ENCODE results near the gene CHST1. TPM values are rescaled to one million over a fixed set of nuclear protein-coding genes. Genes with fewer than 3 reads are reported as not detected.

Gene CHST1
- total and polyA plus RNA-seq, 2 donors (not counting 3 experiments of a cell fraction or from before 2014, with no cell fraction given): 12.6 to 40.5 TPM

DNA sequence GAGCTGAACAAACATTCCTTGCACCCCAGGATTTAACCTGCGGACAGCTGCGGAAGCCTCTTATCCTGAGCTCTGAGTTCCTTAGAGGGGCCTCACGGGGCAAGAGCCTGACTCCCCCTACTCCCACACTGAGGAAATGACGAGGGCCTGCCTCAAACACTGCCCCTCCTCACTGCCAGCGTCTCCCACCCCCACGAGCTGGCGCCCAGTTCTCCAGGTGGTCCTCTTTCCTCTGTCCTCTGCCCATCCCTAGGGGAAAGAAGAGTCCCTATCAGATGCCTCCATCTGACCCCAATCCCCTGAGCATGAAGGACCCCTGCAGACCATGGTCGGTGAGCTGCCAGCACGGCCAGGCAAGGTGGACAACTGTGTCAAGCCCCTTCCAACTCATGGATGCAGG lies 14.3 kb downstream of the CHST1 start:
- H3K9ac ChIP-seq (replicated peaks; ENCODE audit: extremely low read depth, insufficient read depth, low read length): no peak overlapping the region
- no peaks in the 10 kb centered on the region for H3K79me2 ChIP-seq (ENCODE audit: control insufficient read depth, insufficient read depth, low read length)
- no peak for TF ChIP-seq POLR2A (IDR thresholded peaks at IDR 0.05; ENCODE audit: low read depth, low read length)
- TF ChIP-seq GATA2 (IDR thresholded peaks at IDR 0.05; ENCODE audit: insufficient read depth, insufficient read length, low read depth, low read length): no peak
- no peak for TF ChIP-seq EZH2 (IDR thresholded peaks at IDR 0.05; ENCODE audit: borderline replicate concordance, low read depth, low read length, severe bottlenecking)
- TF ChIP-seq MYC (IDR thresholded peaks at IDR 0.05; ENCODE audit: low read depth, low read length): no peak
- H3K27ac ChIP-seq (ENCODE audit: insufficient read depth, low read depth, low read length): no peak overlapping the region
- H3K27me3 ChIP-seq (ENCODE audit: control insufficient read depth in 2 of 2, insufficient read depth in 2 of 2, low read length in 2 of 2): no peaks in the 10 kb centered on the region
- FAIRE-seq: no peak
- no peak overlapping the region for H3K4me2 ChIP-seq (ENCODE audit: insufficient read depth, low read length)
- dilution Hi-C loops (cut with MboI; ENCODE audit: extremely low pct_ligation_motif_present, low sequenced_read_pairs): no loop called here
- no peaks in the 10 kb centered on the region for H4K20me1 ChIP-seq (replicated peaks; ENCODE audit: control insufficient read depth, extremely low read depth, insufficient read depth, low read length)
- H3K4me1 ChIP-seq (ENCODE audit: control insufficient read depth, extremely low read depth, insufficient read depth, low read length): peaks cover 21% of the 10 kb centered on the region
- H2AFZ ChIP-seq (ENCODE audit: low read depth, low read length): no peak overlapping the region
- no peak for DNase-seq (ENCODE audit: low read depth, low spot score)
- ChIA-PET POLR2A (no interaction called here), CTCF (interaction anchor here (1.9 kb wide), 1 partner anchor 120 kb away, joined by 7 read pairs; no protein-coding TSS in a partner anchor)
- H3K36me3 ChIP-seq (ENCODE audit: control insufficient read depth in 2 of 2, extremely low read depth in 1 of 2, insufficient read depth in 2 of 2, low read length in 2 of 2): no peaks in the 10 kb centered on the region
- no TSS peak for BruUV-seq (replicated peaks)
- intact Hi-C loops (cut with micrococcal nuclease): no loop called here
- H3K9me1 ChIP-seq (replicated peaks; ENCODE audit: control insufficient read depth, extremely low read depth, insufficient read depth, low read length): no peaks in the 10 kb centered on the region
- no peaks in the 10 kb centered on the region for H3K9me3 ChIP-seq (replicated peaks; ENCODE audit: control insufficient read depth, insufficient read depth, low read length)
- no peak overlapping the region for H3K4me3 ChIP-seq (replicated peaks in 1 of 3; ENCODE audit: insufficient read depth in 1 of 3, low read depth in 1 of 3, low read length in 3 of 3)

DNA sequence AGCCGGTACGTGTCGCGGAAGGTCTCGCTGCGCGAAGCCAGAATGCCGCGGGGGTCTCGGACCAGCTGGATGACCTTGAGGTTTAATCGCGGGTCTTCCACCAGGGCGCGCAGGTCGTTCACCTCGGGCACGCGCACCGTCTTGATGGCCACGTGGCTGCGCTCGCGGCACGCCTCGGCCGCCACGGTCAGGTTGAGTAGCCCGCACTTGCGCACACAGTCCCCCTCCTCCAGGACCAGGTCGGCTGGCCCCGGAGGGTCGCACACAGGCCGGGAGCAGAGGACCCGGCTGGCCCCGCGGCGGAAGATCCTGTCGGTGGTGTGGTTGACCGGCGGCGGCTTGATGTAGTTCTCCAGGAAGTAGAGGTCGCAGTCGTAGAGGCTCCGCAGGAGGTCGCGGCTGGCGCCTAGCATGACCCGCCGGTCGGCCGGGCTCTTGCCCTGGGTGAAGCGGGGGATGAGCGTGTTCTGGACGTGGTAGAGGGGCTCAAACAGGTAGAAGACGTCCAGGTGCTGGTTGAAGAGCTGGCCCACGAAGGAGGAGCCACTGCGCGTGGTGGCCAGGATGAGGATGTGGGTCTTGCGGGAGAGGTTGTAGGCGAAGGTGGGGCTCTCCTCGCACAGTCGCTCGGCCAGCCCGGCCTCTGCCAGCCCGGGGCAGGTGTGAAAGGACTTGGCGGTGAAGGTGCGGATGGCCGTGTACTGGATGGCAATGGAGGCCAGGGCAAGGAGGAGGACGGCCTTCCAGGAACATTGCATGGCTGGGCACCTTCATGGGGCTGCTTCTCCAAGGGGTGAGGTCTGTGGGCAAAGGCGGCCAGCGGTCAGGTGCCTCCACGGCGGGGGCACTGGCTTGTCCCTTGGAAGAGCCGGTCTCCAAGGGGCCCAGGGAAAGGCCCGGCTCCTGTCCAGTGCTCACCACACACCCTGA lies 15.0 kb downstream of the CHST1 start:
- no peak overlapping the region for H2AFZ ChIP-seq (ENCODE audit: low read depth, low read length)
- no peak for FAIRE-seq
- H3K36me3 ChIP-seq (ENCODE audit: control insufficient read depth in 2 of 2, extremely low read depth in 1 of 2, insufficient read depth in 2 of 2, low read length in 2 of 2): no peaks in the 10 kb centered on the region
- no peak overlapping the region for H3K27ac ChIP-seq (ENCODE audit: insufficient read depth, low read depth, low read length)
- no peaks in the 10 kb centered on the region for H3K79me2 ChIP-seq (ENCODE audit: control insufficient read depth, insufficient read depth, low read length)
- H3K4me2 ChIP-seq (ENCODE audit: insufficient read depth, low read length): no peak overlapping the region
- H4K20me1 ChIP-seq (replicated peaks; ENCODE audit: control insufficient read depth, extremely low read depth, insufficient read depth, low read length): no peaks in the 10 kb centered on the region
- H3K27me3 ChIP-seq (ENCODE audit: control insufficient read depth in 2 of 2, insufficient read depth in 2 of 2, low read length in 2 of 2): no peaks in the 10 kb centered on the region
- H3K9me3 ChIP-seq (replicated peaks; ENCODE audit: control insufficient read depth, insufficient read depth, low read length): no peaks in the 10 kb centered on the region
- POLR2A ChIA-PET: no interaction called here
- DNase-seq (ENCODE audit: low read depth, low spot score): no peak
- peaks cover 23% of the 10 kb centered on the region for H3K4me1 ChIP-seq (ENCODE audit: control insufficient read depth, extremely low read depth, insufficient read depth, low read length)
- no peak for TF ChIP-seq MYC (IDR thresholded peaks at IDR 0.05; ENCODE audit: low read depth, low read length)
- intact Hi-C loops (cut with micrococcal nuclease) (no loop called here), dilution Hi-C loops (cut with MboI; ENCODE audit: extremely low pct_ligation_motif_present, low sequenced_read_pairs) (no loop called here)
- H3K9me1 ChIP-seq (replicated peaks; ENCODE audit: control insufficient read depth, extremely low read depth, insufficient read depth, low read length): no peaks in the 10 kb centered on the region
- no peak overlapping the region for H3K4me3 ChIP-seq (replicated peaks in 1 of 3; ENCODE audit: insufficient read depth in 1 of 3, low read depth in 1 of 3, low read length in 3 of 3)
- CTCF ChIA-PET: no interaction called here
- BruUV-seq (replicated peaks): no TSS peak
- H3K9ac ChIP-seq (replicated peaks; ENCODE audit: extremely low read depth, insufficient read depth, low read length): no peak overlapping the region

Data from endothelial cell of umbilical vein (primary cell).